Measurements from ENCODE around the gene ADPRHL1. TPM values are rescaled to one million over a fixed set of nuclear protein-coding genes. Genes with fewer than 3 reads are reported as not detected.
"Not testable (repeated sequence)": the region's sequence is repeated elsewhere in the genome, so short reads cannot be mapped to it uniquely, and the experiment has no call there.

The ADPRHL1 gene
- total and polyA plus RNA-seq, 2 donors (not counting 1 experiment from before 2014, with no cell fraction given), result 0.59 to 1.5 TPM

GRCh38 chr13:113371061-113371460 lies 82.2 kb downstream of the ADPRHL1 start:
- H3K27ac ChIP-seq (ENCODE audit: insufficient read depth, low read length), result no peak overlapping the region
- no peaks in the 10 kb centered on the region for H3K36me3 ChIP-seq (ENCODE audit: control insufficient read depth, insufficient read depth, low read length)
- no peaks in the 10 kb centered on the region for H3K79me2 ChIP-seq (ENCODE audit: control insufficient read depth, insufficient read depth, low read length)
- H3K9ac ChIP-seq (ENCODE audit: insufficient read depth, low read length), result no peak overlapping the region
- no peaks in the 10 kb centered on the region for H4K20me1 ChIP-seq (ENCODE audit: control insufficient read depth, extremely low read depth, insufficient read depth, low read length)
- H3K4me2 ChIP-seq (ENCODE audit: extremely low read depth, insufficient read depth, low read length), result no peak overlapping the region
- no peak for TF ChIP-seq EZH2 (IDR thresholded peaks at IDR 0.05; ENCODE audit: low read length, missing control alignments)
- TF ChIP-seq, protein P1, sequence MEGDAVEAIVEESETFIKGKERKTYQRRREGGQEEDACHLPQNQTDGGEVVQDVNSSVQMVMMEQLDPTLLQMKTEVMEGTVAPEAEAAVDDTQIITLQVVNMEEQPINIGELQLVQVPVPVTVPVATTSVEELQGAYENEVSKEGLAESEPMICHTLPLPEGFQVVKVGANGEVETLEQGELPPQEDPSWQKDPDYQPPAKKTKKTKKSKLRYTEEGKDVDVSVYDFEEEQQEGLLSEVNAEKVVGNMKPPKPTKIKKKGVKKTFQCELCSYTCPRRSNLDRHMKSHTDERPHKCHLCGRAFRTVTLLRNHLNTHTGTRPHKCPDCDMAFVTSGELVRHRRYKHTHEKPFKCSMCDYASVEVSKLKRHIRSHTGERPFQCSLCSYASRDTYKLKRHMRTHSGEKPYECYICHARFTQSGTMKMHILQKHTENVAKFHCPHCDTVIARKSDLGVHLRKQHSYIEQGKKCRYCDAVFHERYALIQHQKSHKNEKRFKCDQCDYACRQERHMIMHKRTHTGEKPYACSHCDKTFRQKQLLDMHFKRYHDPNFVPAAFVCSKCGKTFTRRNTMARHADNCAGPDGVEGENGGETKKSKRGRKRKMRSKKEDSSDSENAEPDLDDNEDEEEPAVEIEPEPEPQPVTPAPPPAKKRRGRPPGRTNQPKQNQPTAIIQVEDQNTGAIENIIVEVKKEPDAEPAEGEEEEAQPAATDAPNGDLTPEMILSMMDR (conservative IDR thresholded peaks at IDR 0.05 in 1 of 2, IDR thresholded peaks at IDR 0.05 in 1 of 2; ENCODE audit: low read depth in 1 of 2, low read length in 2 of 2), result no peak
- H3K4me1 ChIP-seq (ENCODE audit: control insufficient read depth, extremely low read depth, insufficient read depth, low read length), result no peaks in the 10 kb centered on the region
- no peaks in the 10 kb centered on the region for H3K9me3 ChIP-seq (ENCODE audit: control insufficient read depth, insufficient read depth, low read depth, low read length)
- H3K4me3 ChIP-seq (replicated peaks in 1 of 4; ENCODE audit: control extremely low read depth in 1 of 4, insufficient read depth in 1 of 4, low read depth in 3 of 4, low read length in 4 of 4), result no peak overlapping the region
- DNase-seq (ENCODE audit: low read depth in 2 of 2), result no peak
- H3K27me3 ChIP-seq (ENCODE audit: control insufficient read depth, insufficient read depth, low read length), result no peaks in the 10 kb centered on the region
- no peak overlapping the region for H2AFZ ChIP-seq (ENCODE audit: low read length)

GRCh38 chr13:113369881-113370280 lies 83.4 kb downstream of the ADPRHL1 start:
- Histone ChIP-seq H3K9ac (ENCODE audit: insufficient read depth, low read length) (no peak overlapping the region), H2AFZ (ENCODE audit: low read length) (no peak overlapping the region), H3K79me2 (ENCODE audit: control insufficient read depth, insufficient read depth, low read length) (no peaks in the 10 kb centered on the region), H3K36me3 (ENCODE audit: control insufficient read depth, insufficient read depth, low read length) (no peaks in the 10 kb centered on the region), H3K27ac (ENCODE audit: insufficient read depth, low read length) (no peak overlapping the region), H3K4me1 (ENCODE audit: control insufficient read depth, extremely low read depth, insufficient read depth, low read length) (no peaks in the 10 kb centered on the region), H3K4me2 (ENCODE audit: extremely low read depth, insufficient read depth, low read length) (no peak overlapping the region), H3K27me3 (ENCODE audit: control insufficient read depth, insufficient read depth, low read length) (no peaks in the 10 kb centered on the region), H3K4me3 (replicated peaks in 1 of 4; ENCODE audit: control extremely low read depth in 1 of 4, insufficient read depth in 1 of 4, low read depth in 3 of 4, low read length in 4 of 4) (no peak overlapping the region), H4K20me1 (ENCODE audit: control insufficient read depth, extremely low read depth, insufficient read depth, low read length) (no peaks in the 10 kb centered on the region), H3K9me3 (ENCODE audit: control insufficient read depth, insufficient read depth, low read depth, low read length) (no peaks in the 10 kb centered on the region)
- TF ChIP-seq, protein P1 (conservative IDR thresholded peaks at IDR 0.05 in 1 of 2, IDR thresholded peaks at IDR 0.05 in 1 of 2; ENCODE audit: low read depth in 1 of 2, low read length in 2 of 2), result no peak
- no peak for TF ChIP-seq EZH2 (IDR thresholded peaks at IDR 0.05; ENCODE audit: low read length, missing control alignments)
- DNase-seq (ENCODE audit: low read depth in 2 of 2), result no peak

- H3K79me2 ChIP-seq (ENCODE audit: control insufficient read depth, insufficient read depth, low read length), result no peaks in the 10 kb centered on the region
- H3K9me3 ChIP-seq (ENCODE audit: control insufficient read depth, insufficient read depth, low read depth, low read length), result no peaks in the 10 kb centered on the region
- no peak overlapping the region for H3K9ac ChIP-seq (ENCODE audit: insufficient read depth, low read length)
- H3K4me1 ChIP-seq (ENCODE audit: control insufficient read depth, extremely low read depth, insufficient read depth, low read length), result no peaks in the 10 kb centered on the region
- no peaks in the 10 kb centered on the region for H3K36me3 ChIP-seq (ENCODE audit: control insufficient read depth, insufficient read depth, low read length)
- H3K4me2 ChIP-seq (ENCODE audit: extremely low read depth, insufficient read depth, low read length), result no peak overlapping the region
- H2AFZ ChIP-seq (ENCODE audit: low read length), result no peak overlapping the region
- no peak overlapping the region for H3K4me3 ChIP-seq (replicated peaks in 1 of 4; ENCODE audit: control extremely low read depth in 1 of 4, insufficient read depth in 1 of 4, low read depth in 3 of 4, low read length in 4 of 4)
- no peak for DNase-seq (ENCODE audit: low read depth in 2 of 2)
- no peak overlapping the region for H3K27ac ChIP-seq (ENCODE audit: insufficient read depth, low read length)
- H3K27me3 ChIP-seq (ENCODE audit: control insufficient read depth, insufficient read depth, low read length), result no peaks in the 10 kb centered on the region
- no peak for TF ChIP-seq EZH2 (IDR thresholded peaks at IDR 0.05; ENCODE audit: low read length, missing control alignments)
- TF ChIP-seq, protein P1 (conservative IDR thresholded peaks at IDR 0.05 in 1 of 2, IDR thresholded peaks at IDR 0.05 in 1 of 2; ENCODE audit: low read depth in 1 of 2, low read length in 2 of 2), result no peak
- no peaks in the 10 kb centered on the region for H4K20me1 ChIP-seq (ENCODE audit: control insufficient read depth, extremely low read depth, insufficient read depth, low read length)
Observed at GRCh38 chr13:113369189-113369588, 84.1 kb downstream of the ADPRHL1 start.

DNA sequence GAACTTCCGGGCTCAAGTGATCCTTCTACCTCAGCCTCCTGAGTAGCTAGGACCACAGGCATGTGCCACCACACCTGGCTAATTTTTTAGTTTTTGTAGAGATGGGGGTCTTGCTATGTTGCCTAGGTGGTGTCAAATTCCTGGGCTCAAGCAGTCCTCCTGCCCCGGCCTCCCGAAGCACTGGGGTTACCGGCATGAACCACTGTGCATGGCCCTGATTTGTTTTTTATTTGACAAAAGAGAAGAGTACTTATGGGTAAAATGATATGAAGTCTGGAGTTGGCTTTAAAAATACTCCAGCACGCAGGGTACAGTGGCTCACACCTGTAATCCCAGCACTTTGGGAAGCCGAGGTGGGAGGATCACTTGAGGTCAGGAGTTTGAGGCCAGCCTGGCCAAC lies 84.9 kb downstream of the ADPRHL1 start:
- DNase-seq (ENCODE audit: low read depth in 2 of 2); H3K27me3 ChIP-seq (ENCODE audit: control insufficient read depth, insufficient read depth, low read length); H3K4me2 ChIP-seq (ENCODE audit: extremely low read depth, insufficient read depth, low read length); H2AFZ ChIP-seq (ENCODE audit: low read length); H4K20me1 ChIP-seq (ENCODE audit: control insufficient read depth, extremely low read depth, insufficient read depth, low read length); H3K9me3 ChIP-seq (ENCODE audit: control insufficient read depth, insufficient read depth, low read depth, low read length); H3K27ac ChIP-seq (ENCODE audit: insufficient read depth, low read length); H3K4me1 ChIP-seq (ENCODE audit: control insufficient read depth, extremely low read depth, insufficient read depth, low read length); H3K36me3 ChIP-seq (ENCODE audit: control insufficient read depth, insufficient read depth, low read length); H3K4me3 ChIP-seq (replicated peaks in 1 of 4; ENCODE audit: control extremely low read depth in 1 of 4, insufficient read depth in 1 of 4, low read depth in 3 of 4, low read length in 4 of 4); H3K79me2 ChIP-seq (ENCODE audit: control insufficient read depth, insufficient read depth, low read length); H3K9ac ChIP-seq (ENCODE audit: insufficient read depth, low read length): not testable (repeated sequence)

Measured in fibroblast of lung (primary cell).